Lower leg skin (tissue), 4 donors: ENCODE data around the gene EBF3. TPM values are rescaled to one million over a fixed set of nuclear protein-coding genes. Genes with fewer than 3 reads are reported as not detected.

ENCODE experiments used
- DNase-seq, 2 donors: peaks; one replicate each; pipeline ENCODE4 v3.0.0-alpha.2; 2019; ENCODE audit warnings: low spot score in 2 of 2
- H3K4me3 ChIP-seq: fragments of 200-600 bp; sonication (generic); 2 replicates; pipeline ENCODE4 v1.5.1; 2017; ENCODE audit warnings: mild to moderate bottlenecking, low read depth; ENCODE audit not compliant: poor library complexity, severe bottlenecking
- CTCF ChIP-seq, 3 donors: fragments of 450-650 bp; IDR thresholded peaks; one replicate each; pipeline ENCODE4 v1.5.1; 2016; ENCODE audit warnings: antibody characterized with exemption in 3 of 3, mild to moderate bottlenecking in 3 of 3, moderate library complexity in 2 of 3
- POLR2A ChIP-seq, 2 donors: fragments of 450-650 bp; IDR thresholded peaks; one replicate each; pipeline ENCODE4 v1.6.1; 2016 to 2017; ENCODE audit warnings: antibody characterized with exemption in 2 of 2, mild to moderate bottlenecking in 1 of 2, moderate library complexity in 1 of 2
- WGBS, 2 donors: methylation state at CpG; one replicate each; pipeline ENCODE4 v1.1.5; 2018; 5-methylcytosine and 5-hydroxymethylcytosine counted together
- intact Hi-C: fragments of 100-400 bp; cut with DNase I; formaldehyde crosslinking; loops from one replicate; pipeline ENCODE4 v1.15.0; 2023; ENCODE audit warnings: low total_unique reads
- total RNA-seq, 4 donors: library from RNA; depleted of rRNA; stranded (reverse); fragments of >200 nt; gene quantifications; one replicate each; pipeline ENCODE4 v1.1.0, GENCODE V29; 2016

EBF3 gene
- total RNA-seq, 4 donors from 2014 or later, result 0.80 to 8.5 (median 2.4) TPM

GRCh38 chr10:129958629-129959543 lies 5.2 kb downstream of the EBF3 start:
- no peak for TF ChIP-seq POLR2A (IDR thresholded peaks at IDR 0.05)
- no peak for TF ChIP-seq CTCF (IDR thresholded peaks at IDR 0.05)
- 27 to 35% methylated on average over 27 to 45 of the region's 103 CpGs for WGBS, 2 donors
- intact Hi-C loops, result no loop called here
- H3K4me3 ChIP-seq, result no peak overlapping the region
- DNase-seq, result peak in 1 of 2 donors; percentile 81

GRCh38 chr10:129958148-129958628 lies 5.9 kb downstream of the EBF3 start:
- intact Hi-C loops, result no loop called here
- WGBS, 2 donors, result 45 to 55% methylated on average over 16 of the region's 16 CpGs
- H3K4me3 ChIP-seq, result no peak overlapping the region
- TF ChIP-seq POLR2A (IDR thresholded peaks at IDR 0.05) (no peak), CTCF (IDR thresholded peaks at IDR 0.05) (no peak)
- DNase-seq, result peak in 1 of 2 donors; percentile 80

- intact Hi-C loops, result no loop called here
- TF ChIP-seq POLR2A (IDR thresholded peaks at IDR 0.05) (no peak), CTCF (IDR thresholded peaks at IDR 0.05) (no peak)
- no peak overlapping the region for H3K4me3 ChIP-seq
- DNase-seq, result no peak
- 35 to 43% methylated on average over 18 of the region's 18 CpGs for WGBS, 2 donors
These were observed 7.0 kb downstream of the EBF3 start for GRCh38 chr10:129956876-129957673.

- intact Hi-C loops, result no loop called here
- H3K4me3 ChIP-seq, result no peak overlapping the region
- no peak for TF ChIP-seq CTCF (IDR thresholded peaks at IDR 0.05)
- no peak for TF ChIP-seq POLR2A (IDR thresholded peaks at IDR 0.05)
- 44 to 56% methylated on average over 9 of the region's 9 CpGs for WGBS, 2 donors
- no peak for DNase-seq
These were observed 7.8 kb downstream of the EBF3 start for GRCh38 chr10:129956286-129956670.

GRCh38 chr10:129955601-129956285 lies 8.3 kb downstream of the EBF3 start:
- TF ChIP-seq CTCF (IDR thresholded peaks at IDR 0.05) (no peak), POLR2A (IDR thresholded peaks at IDR 0.05) (no peak)
- no peak overlapping the region for H3K4me3 ChIP-seq
- intact Hi-C loops, result no loop called here
- no peak for DNase-seq
- WGBS, 2 donors, result 57 to 61% methylated on average over 6 of the region's 6 CpGs
